Putamen (tissue), 1 donor: ENCODE results near the gene TMEM212.
A peak's percentile ranks its signal among the peaks of the same experiment; 100 is the strongest.
"Not testable (repeated sequence)": the region's sequence is repeated elsewhere in the genome, so short reads cannot be mapped to it uniquely, and the experiment has no call there.

ENCODE experiments used
- DNase-seq: peaks from one replicate; pipeline ENCODE4 v3.0.0-alpha.2; 2016; ENCODE audit warnings: low spot score

TMEM212 gene

GRCh38 chr3:171834461-171834801 lies 8.7 kb upstream of the TMEM212 start:
- DNase-seq, result no peak

DNA sequence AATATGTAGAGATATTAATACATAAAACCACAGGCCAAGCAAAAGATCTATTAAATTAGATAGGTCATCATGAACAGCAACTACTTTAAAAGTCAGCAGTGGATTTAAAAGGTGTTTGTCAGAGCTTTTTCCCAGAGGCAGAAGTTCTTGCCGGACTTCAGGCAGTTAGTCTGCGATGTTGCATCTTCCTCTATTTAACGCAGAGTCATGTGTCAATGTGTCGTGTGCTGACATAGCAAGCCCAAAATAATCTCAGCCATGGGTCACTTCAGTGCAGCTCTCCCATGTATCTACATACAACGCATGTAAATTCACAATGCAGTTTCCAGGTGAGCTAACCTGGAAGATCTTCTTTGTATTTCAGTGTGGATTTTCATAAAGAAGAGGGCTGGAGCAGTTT lies 8.0 kb upstream of the TMEM212 start:
- no peak for DNase-seq

DNA sequence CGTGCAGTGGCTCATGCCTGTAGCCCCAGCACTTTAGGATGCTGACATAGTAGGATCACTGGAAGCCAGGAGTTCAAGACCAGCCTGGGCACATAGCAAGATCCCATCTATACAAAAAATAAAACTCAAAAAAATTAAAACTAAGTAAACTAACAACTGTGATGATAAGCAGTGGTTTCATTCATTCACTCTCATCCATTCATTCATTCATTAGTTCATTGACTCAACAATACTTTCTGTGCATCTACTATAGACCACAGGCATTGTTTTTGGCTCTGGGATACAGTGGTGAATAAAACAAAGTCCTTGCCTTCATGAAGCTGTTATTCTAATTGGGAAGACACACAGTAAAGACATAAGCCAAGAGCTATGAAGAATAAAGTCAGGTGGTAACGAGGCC lies 7.5 kb upstream of the TMEM212 start:
- DNase-seq, result no peak

DNA sequence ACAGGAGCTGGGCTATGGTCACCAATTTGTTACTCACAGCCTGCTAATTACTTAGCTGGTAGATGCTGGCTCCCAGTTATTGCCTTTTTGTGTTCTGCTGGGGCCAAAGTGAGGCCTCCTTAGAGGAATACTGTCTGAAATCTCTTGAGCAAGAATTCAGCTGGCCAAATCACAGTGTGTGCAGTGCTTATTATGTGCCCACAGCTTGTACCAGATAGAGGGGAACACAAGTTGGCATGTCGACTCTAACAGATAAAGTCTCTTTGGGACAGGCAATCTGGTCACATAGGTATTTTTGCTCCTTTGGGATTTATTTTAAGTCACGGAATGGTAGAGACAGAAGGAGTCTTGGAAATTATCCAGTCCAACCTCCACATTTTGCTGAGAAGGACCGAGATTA lies 6.3 kb upstream of the TMEM212 start:
- DNase-seq, result no peak

DNA sequence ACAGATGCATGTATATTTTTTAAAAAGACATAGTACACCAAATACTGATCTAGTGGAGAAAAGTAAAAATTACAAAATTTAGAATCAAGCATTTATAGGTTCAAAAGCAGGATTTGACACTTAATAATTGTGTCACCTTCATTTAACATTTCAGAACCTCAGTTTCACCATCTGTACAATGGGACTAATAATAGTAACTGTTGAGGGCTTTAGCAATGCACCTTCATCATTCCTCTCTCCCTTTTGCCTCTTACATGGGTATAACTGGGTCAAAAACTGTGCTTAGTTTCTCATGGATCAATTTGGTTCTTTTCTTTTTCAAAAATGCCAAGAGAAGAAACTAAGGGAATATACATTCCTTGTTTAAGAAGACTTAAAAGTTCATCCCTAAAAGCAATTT lies 5.5 kb upstream of the TMEM212 start:
- DNase-seq, result no peak

DNA sequence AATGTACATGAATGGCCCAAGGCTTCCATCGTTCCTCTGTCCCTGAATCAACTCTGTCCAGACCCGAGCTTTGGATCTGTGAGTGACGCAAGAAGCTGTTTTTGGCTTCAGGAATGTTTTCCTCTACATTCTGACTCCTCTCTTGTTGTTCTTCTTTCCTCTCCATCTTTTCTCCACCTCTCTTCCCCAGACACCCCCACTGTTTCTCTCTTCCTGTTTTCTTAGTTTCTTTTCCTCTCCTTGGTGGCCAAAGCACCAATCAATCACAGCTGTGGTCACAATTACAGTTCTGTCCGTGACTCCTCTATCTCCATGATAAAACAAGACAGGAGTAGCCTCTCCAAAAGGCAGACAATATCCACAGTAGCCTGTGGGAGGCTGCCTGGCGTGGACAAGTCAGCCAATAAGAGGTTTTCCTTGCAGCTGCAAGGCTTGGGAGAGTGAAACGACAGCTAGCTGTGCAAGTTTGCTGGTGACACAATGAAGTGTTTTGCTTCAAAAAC lies 4.9 kb upstream of the TMEM212 start:
- DNase-seq, result peak; percentile 71

DNA sequence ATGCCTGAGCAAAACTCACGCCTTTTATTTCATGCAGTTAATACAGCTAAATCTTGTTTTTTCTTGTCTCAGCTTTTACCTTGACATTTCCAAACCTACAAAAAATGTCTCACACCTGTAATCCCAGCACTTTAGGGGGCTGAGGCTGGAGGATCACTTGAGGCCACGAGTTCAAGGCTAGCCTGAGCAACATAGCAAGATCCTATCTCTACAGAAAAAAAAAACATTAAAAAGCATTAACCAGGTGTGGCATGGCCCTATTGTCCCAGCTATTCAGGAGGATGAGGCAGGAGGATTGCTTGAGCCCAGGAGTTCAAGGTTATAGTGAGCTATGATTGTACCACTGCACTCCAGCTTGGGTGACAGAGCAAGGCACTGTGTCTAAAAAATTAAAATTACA lies 3.9 kb upstream of the TMEM212 start:
- no peak for DNase-seq

DNA sequence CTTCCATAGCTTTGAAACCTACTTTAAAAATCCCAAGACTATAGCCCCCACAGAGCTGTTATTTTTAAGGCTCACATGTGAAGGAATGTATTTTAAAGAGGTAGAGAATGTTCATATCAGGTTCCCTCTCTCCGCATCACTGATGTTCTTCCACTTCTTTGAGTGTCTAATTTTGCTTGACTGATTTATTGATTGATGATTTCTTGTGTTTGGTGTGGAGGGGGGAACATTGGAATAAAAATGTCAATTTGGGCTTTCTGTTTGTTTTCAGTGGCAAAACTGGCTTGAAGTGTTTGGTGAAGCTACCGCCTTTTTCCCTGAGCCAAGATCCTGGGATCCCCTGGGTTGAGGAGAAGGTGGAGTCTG lies 2.7 kb upstream of the TMEM212 start:
- DNase-seq, result no peak

DNA sequence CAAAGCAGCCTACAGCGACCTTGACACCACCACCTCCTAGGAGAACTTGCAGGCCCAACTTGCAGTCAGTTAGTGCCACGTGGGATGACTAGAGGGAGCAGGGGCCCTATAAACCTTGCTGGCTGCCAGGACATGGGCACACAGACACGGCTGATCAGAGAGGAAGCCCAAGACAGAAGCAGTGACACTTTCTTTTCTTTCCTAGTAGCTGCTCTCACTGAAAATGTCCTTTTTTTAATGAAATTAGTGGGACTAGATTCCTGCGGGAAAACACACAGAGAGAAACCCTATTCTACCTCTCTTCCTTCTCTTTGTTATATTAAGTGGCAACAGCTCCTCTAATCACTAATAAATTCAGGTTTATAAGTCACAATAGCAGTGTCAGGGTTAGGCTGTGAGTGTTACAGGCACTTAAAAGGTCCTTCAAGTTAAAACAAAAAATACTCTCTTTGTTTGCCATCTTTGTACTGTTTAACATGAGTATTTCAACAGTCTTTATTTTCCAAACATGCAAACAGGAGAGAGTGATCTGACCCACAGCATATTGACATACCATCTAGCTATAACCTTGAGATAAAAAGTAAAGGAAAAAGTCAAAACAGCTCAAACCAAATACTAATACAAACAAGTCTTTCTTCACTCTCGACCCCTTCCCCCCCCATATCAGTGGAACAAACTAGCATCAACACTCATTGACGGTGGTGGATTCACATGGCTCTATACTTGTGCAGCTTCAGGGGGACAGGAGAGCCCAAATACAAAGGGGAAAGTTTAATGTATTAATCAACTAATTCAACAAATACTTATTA lies 2.1 kb upstream of the TMEM212 start:
- no peak for DNase-seq

DNA sequence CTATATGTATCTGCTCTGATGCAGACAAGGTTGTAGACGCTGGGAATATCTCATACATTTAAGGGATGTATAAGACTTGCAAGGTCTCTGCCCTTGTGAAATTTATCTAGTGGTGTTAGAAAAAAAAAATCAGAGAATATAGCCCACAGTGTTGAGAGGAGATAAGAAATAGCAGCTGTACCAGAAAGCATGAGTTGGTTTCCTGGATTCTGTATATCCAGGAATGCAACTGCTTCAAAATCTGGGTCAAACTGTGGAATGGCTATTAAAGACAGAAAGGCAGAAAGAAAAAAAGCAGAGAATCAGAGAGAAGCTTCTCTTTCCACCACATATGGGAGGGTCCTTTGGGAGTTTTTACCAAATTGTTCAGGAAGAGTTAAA lies 1.5 kb upstream of the TMEM212 start:
- DNase-seq, result no peak

- no peak for DNase-seq
These were observed 1.7 kb downstream of the TMEM212 start for GRCh38 chr3:171844873-171845272.

- DNase-seq, result no peak
These were observed 2.5 kb downstream of the TMEM212 start for GRCh38 chr3:171845481-171846284.

DNA sequence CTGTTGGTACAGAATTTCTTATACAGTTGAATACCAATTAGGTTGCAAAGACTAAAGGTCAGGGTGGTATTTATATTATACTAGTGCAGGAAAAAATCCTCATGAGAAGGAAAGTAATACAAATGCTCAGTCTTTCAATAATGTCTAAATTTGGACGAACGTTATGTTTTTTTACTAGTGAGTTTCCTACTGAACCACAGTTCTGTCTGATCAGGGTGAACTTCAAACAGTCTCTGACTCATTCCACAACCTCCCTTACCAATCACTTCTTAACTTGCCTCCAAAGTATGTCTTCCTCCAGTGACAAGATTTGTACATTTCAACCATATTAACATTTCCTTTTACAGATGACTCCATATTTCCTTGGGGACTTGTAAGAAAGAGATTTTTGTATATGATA lies 3.4 kb downstream of the TMEM212 start:
- DNase-seq, result no peak

DNA sequence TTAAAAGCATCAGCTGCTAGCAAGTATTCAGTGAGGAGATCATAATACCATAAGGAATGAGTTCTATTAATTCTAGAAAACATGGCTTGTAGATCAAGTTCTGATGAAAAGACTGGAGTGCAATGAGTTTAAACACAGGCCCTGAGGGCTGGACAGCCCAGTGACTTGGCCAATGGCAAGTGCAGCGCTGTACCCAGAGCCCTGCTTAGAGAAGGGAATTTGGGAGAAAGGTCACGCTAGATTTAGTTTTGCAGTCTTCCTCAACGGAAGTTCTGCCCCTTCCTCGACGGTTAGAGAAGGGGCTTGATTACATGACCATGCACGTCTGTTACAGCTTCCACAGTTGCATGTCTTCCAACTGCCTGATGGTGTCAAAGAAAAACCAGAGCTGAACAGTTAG lies 4.0 kb downstream of the TMEM212 start:
- no peak for DNase-seq

DNA sequence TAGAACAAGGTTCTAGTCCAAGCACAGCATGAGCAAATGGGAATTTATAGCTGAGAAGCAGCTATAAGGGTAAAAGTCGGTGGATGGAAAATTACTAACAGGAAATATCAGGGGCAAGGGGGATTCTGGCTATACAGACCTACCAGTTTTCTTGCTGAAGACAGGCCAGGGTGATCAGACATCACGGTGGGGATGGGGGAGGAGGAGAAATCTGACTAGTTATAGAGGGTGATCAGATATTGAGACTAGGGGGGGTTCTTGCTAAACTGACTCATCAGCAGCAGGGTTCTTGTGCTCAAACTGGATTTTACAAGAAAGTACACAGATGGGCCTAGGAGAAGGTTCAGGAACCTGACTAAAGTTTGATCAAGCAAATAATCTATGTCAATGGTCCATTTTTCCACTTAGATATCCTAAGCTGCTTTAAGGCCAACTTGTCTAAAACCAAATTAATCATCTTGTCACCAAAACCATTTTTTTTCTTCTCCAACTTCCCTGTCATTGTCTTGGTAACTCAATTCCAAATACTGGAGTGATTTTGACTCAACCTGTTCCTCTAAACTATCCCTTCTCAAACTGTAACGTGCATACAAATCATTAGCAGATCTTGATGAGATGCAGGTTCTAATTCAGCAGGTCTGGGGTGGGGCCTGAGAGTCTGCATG lies 4.6 kb downstream of the TMEM212 start:
- DNase-seq, result no peak

DNA sequence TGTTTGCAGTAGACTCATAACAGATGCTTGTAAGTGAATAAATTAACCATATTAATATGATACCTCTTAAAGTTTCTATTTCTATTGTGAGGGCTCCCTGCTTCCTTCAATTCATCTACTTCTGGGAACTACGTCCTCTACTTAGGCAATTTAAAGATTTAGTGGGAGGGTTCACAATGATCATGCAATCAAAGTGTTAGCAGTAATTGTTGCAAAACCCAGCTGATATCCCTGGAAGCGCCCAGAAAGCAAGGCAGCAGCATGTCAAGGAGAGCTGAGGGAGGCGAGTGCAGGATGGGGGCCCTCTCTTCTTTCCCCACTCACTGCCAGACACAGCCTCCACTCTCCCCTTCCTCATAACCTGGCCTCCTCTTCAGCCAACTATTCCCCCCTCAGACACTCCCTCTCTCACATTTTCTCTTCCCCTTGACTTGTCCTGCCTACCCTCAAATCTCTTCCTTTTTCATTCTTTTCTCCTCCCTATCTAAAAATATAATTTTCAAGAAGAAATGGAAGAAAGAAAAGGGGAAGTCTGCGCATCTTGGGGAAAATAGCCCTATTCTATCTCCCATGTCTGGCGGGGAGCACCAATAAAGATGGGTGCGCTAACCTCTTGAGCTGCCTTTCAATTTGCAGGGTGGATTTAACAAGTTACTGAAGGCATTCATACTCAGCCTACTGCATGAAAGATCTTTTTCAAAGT lies 6.6 kb downstream of the TMEM212 start:
- DNase-seq, result no peak

- DNase-seq, result no peak
These were observed 7.3 kb downstream of the TMEM212 start for GRCh38 chr3:171850320-171850959.

GRCh38 chr3:171850960-171851659 lies 8.0 kb downstream of the TMEM212 start:
- no peak for DNase-seq

DNA sequence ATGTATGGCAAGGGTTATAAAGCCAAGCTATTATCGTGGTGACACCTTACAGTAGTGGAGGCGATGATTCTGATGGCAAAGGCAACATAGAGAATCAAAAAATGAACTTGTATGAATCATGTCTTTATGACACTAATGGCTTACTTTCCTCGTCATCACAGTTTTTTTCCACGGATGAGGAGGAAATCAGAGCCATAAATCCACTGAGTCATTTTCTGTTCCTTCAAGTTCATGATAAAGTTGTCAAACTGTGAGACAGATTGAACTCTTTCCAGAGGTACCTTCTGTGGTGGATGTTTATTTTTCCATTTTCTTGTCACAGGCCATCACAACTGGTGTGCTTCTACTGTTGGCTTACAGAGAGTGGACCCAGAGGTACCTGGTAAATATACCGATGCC lies 8.5 kb downstream of the TMEM212 start:
- peak; percentile 46 for DNase-seq

GRCh38 chr3:171854649-171855305 lies 11.6 kb downstream of the TMEM212 start:
- DNase-seq, result no peak

- not testable (repeated sequence) for DNase-seq
These were observed 15.6 kb downstream of the TMEM212 start for GRCh38 chr3:171858770-171859169.
